Neuronal stem cell (in vitro differentiated cells): ENCODE measurements around the gene VWC2L.

ENCODE experiments used
- DNase-seq: peaks from one replicate; pipeline ENCODE4 v3.0.0-alpha.2; 2013; ENCODE audit warnings: low spot score
- H2AFZ ChIP-seq: one replicate; pipeline ENCODE4 v1.6.1; 2013; ENCODE audit warnings: mild to moderate bottlenecking, low read length, inconsistent platforms
- H2AK5ac ChIP-seq: 2 replicates; pipeline ENCODE4 v1.6.1; 2013; ENCODE audit warnings: low read depth, mild to moderate bottlenecking, inconsistent platforms, low read length, moderate library complexity, mixed read lengths
- H2BK120ac ChIP-seq: 2 replicates; pipeline ENCODE4 v1.6.1; 2013; ENCODE audit warnings: low read depth, mild to moderate bottlenecking, inconsistent platforms, low read length, moderate library complexity, mixed read lengths
- H2BK12ac ChIP-seq: one replicate; pipeline ENCODE4 v1.6.1; 2013; ENCODE audit warnings: low read length, inconsistent platforms
- H2BK15ac ChIP-seq: 2 replicates; pipeline ENCODE4 v1.6.1; 2013; ENCODE audit warnings: mild to moderate bottlenecking, low read length, inconsistent platforms, mixed read lengths
- H2BK5ac ChIP-seq: one replicate; pipeline ENCODE4 v1.6.1; 2013; ENCODE audit warnings: inconsistent platforms, mild to moderate bottlenecking, low read length, moderate library complexity
- H3K14ac ChIP-seq: one replicate; pipeline ENCODE4 v1.6.1; 2013; ENCODE audit warnings: low read length, inconsistent platforms
- H3K18ac ChIP-seq: 2 replicates; pipeline ENCODE4 v1.6.1; 2013; ENCODE audit warnings: low read length, inconsistent platforms
- H3K23ac ChIP-seq: 2 replicates; pipeline ENCODE4 v1.6.1; 2013; ENCODE audit warnings: low read depth, mild to moderate bottlenecking, mixed read lengths, low read length, inconsistent platforms; ENCODE audit not compliant: poor library complexity
- H3K27ac ChIP-seq: replicated peaks from 3 replicates; pipeline ENCODE4 v1.5.1; 2013; ENCODE audit warnings: low read length, inconsistent platforms
- H3K27me3 ChIP-seq, 3 experiments: 2 replicates each; pipeline ENCODE4 v1.6.1; 2013; ENCODE audit warnings: low read length in 3 of 3, mild to moderate bottlenecking in 2 of 3, inconsistent platforms in 1 of 3, low read depth in 1 of 3, mixed read lengths in 1 of 3, moderate library complexity in 1 of 3; ENCODE audit not compliant: control insufficient read depth in 3 of 3, insufficient read depth in 3 of 3
- H3K36me3 ChIP-seq, 2 donors: replicated peaks in 1 of 2; 2 replicates each; pipeline ENCODE4 v1.6.1; 2013; ENCODE audit warnings: low read length in 2 of 2; ENCODE audit not compliant: control insufficient read depth in 2 of 2, insufficient read depth in 2 of 2
- H3K4ac ChIP-seq: 2 replicates; pipeline ENCODE4 v1.6.1; 2013; ENCODE audit warnings: inconsistent platforms, mild to moderate bottlenecking, low read length, moderate library complexity
- H3K4me1 ChIP-seq, 2 donors: 1 replicate in 1 of 2; 2 replicates in 1 of 2; pipeline ENCODE4 v1.6.1; 2013; ENCODE audit warnings: low read length in 2 of 2, low read depth in 1 of 2; ENCODE audit not compliant: control insufficient read depth in 2 of 2, insufficient read depth in 1 of 2
- H3K4me2 ChIP-seq: one replicate; pipeline ENCODE4 v1.6.1; 2013; ENCODE audit warnings: mild to moderate bottlenecking, low read length, inconsistent platforms; ENCODE audit not compliant: insufficient read depth, poor library complexity, severe bottlenecking
- H3K4me3 ChIP-seq, 2 donors: 2 replicates each; pipeline ENCODE4 v1.5.1; 2013; ENCODE audit warnings: low read length in 2 of 2, mild to moderate bottlenecking in 2 of 2, inconsistent platforms in 1 of 2, moderate library complexity in 1 of 2
- H3K79me1 ChIP-seq: one replicate; pipeline ENCODE4 v1.6.1; 2013; ENCODE audit warnings: low read depth, mild to moderate bottlenecking, inconsistent platforms, low read length, moderate library complexity
- H3K9ac ChIP-seq: one replicate; pipeline ENCODE4 v1.6.1; 2013; ENCODE audit warnings: mild to moderate bottlenecking, low read depth, low read length, inconsistent platforms; ENCODE audit not compliant: poor library complexity
- H3K9me3 ChIP-seq, 2 donors: replicated peaks in 1 of 2; 2 replicates each; pipeline versions ENCODE3 to v1.6.1; 2013; ENCODE audit warnings: low read length in 2 of 2, mild to moderate bottlenecking in 2 of 2, inconsistent platforms in 1 of 2, low read depth in 1 of 2, mixed read lengths in 1 of 2, moderate library complexity in 1 of 2; ENCODE audit not compliant: control insufficient read depth in 2 of 2, insufficient read depth in 1 of 2
- H4K8ac ChIP-seq: one replicate; pipeline ENCODE4 v1.6.1; 2013; ENCODE audit warnings: low read depth, mild to moderate bottlenecking, inconsistent platforms, low read length, moderate library complexity
- H4K91ac ChIP-seq: one replicate; pipeline ENCODE4 v1.6.1; 2013; ENCODE audit warnings: low read length, low read depth, mild to moderate bottlenecking, inconsistent platforms; ENCODE audit not compliant: poor library complexity
- WGBS, 2 donors: extraction: QIAGEN DNeasy Blood & Tissue Kit; methylation state at CpG; one replicate each; pipeline ENCODE4 v1.1.7; 2013; ENCODE audit warnings: missing lambda C conversion rate in 2 of 2, mixed read lengths in 1 of 2; ENCODE audit not compliant: insufficient read length in 2 of 2, insufficient replicate concordance in 1 of 2; ENCODE audit errors: extremely low coverage in 2 of 2; 5-methylcytosine and 5-hydroxymethylcytosine counted together

The VWC2L gene

DNA sequence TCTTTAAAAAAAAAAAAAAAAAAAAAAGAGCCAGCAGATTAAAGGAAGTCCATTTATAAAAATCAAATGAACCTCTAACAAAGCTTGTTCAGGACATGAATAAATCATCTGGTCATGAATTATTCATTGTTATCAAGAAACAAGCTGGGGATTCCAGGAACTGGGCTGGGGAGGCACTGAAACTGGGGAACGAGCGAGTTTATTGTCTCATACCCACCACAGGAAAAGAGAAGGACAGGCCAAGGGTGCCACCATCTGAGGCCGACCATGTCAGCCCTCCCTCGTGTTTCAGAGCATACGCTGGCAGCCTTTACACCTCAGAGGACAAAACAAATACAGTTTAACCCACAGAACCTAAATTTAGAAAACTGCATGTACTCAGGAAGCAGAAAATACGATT, 164.2 kb downstream of the VWC2L start:
- no peaks in the 10 kb centered on the region for H3K79me1 ChIP-seq

DNA sequence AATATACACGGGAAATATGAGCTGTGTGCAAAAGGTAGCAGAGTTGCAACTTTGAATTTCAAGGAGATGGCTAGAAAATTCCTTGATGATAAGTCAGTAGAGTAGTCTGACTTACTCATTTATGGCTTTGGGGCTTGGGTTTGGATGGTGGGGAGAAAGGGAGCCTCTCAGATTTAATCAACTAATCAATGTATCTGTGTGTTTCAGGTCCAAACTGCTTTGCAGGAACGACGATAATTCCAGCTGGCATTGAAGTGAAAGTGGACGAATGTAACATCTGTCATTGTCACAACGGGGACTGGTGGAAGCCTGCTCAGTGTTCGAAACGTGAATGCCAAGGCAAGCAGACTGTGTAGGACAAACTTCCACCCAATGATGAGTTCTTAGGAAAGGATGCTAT, 164.6 kb downstream of the VWC2L start:
- Histone ChIP-seq H4K91ac (no peak overlapping the region), H3K4me1 (peaks cover 7 to 55% of the 10 kb centered on the region in 2 donors), H3K27ac (no peak overlapping the region), H2BK120ac (no peak overlapping the region), H3K14ac (no peak overlapping the region), H2BK15ac (no peak overlapping the region), H2AFZ (peak overlapping the region; percentile 78), H2BK12ac (no peak overlapping the region), H3K79me1 (no peaks in the 10 kb centered on the region), H2AK5ac (no peak overlapping the region), H3K23ac (no peak overlapping the region), H3K18ac (no peak overlapping the region), H3K4me2 (no peak overlapping the region), H3K9me3 (no peaks in the 10 kb centered on the region), H2BK5ac (no peak overlapping the region), H3K9ac (no peak overlapping the region), H3K36me3 (no peaks in the 10 kb centered on the region), H4K8ac (no peak overlapping the region), H3K4me3 (no peak overlapping the region), H3K4ac (no peak overlapping the region), H3K27me3 (no peaks in the 10 kb centered on the region)
- no CpG with 5 or more reads among the region's 7 CpGs for WGBS, 2 donors
- DNase-seq, result no peak

More for the DNA sequence above, 164.2 kb downstream of the VWC2L start:
- Histone ChIP-seq H2AFZ (peak overlapping the region; percentile 78), H3K9ac (no peak overlapping the region), H2BK12ac (no peak overlapping the region), H2BK15ac (no peak overlapping the region), H3K14ac (no peak overlapping the region), H3K4me2 (no peak overlapping the region), H3K23ac (no peak overlapping the region), H4K8ac (no peak overlapping the region), H3K9me3 (no peaks in the 10 kb centered on the region), H4K91ac (no peak overlapping the region), H2BK5ac (no peak overlapping the region), H3K4ac (no peak overlapping the region), H3K4me3 (no peak overlapping the region), H3K27me3 (no peaks in the 10 kb centered on the region), H2BK120ac (no peak overlapping the region), H3K36me3 (no peaks in the 10 kb centered on the region), H3K27ac (no peak overlapping the region), H3K18ac (no peak overlapping the region), H2AK5ac (no peak overlapping the region), H3K4me1 (peaks cover 6 to 52% of the 10 kb centered on the region in 2 donors)
- WGBS, 2 donors, result no CpG with 5 or more reads among the region's 6 CpGs
- no peak for DNase-seq

DNA sequence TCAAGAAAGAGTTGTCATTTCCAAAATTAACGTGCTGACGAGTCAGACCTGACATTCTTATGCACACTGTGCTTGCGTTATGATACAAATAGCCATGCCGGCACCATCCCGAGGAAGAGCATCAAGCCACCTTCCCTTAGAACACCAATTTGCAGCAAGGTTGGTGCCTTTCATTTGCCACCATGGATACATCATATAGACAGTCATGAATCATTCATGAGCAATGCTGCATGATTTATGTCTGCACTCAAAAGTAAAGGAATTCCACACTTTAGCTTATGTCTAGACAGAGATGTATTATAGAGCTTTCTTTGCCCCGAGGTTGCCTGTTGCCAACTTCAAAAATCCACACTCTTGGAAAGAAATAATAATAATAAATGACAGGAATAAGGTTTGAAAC, 166.9 kb downstream of the VWC2L start:
- H2AFZ ChIP-seq, result no peak overlapping the region
- no peak overlapping the region for H3K27ac ChIP-seq
- H3K4me3 ChIP-seq, result no peak overlapping the region

DNA sequence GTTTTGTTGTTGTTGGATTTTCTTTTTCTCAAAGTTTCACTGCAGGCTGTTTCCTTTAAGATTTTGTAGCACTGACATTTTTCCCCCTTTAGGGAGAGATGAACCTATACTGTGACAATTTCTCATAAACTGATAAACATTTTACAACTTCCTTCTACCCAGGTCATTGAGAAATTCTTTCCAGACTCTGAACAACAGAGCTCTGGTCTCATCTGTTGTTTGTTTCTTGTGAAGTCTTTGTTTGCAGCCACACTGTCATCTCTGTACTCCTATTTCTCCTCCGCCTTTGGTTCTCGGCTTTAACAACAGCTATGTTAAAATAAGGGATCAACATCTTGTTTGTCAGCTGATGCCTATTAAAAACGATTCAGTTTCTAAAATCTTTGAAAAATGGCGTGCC, 167.6 kb downstream of the VWC2L start:
- peak overlapping the region; percentile 79 for H2AFZ ChIP-seq
- no peak overlapping the region for H2BK15ac ChIP-seq
- no peak overlapping the region for H2BK120ac ChIP-seq
- no peak overlapping the region for H3K4me3 ChIP-seq
- H3K36me3 ChIP-seq, result no peaks in the 10 kb centered on the region
- no peak overlapping the region for H3K4me2 ChIP-seq
- H4K91ac ChIP-seq, result no peak overlapping the region
- H4K8ac ChIP-seq, result no peak overlapping the region
- H2BK12ac ChIP-seq, result no peak overlapping the region
- DNase-seq, result no peak
- H2AK5ac ChIP-seq, result no peak overlapping the region
- H3K9ac ChIP-seq, result no peak overlapping the region
- peaks cover 7 to 59% of the 10 kb centered on the region in 2 donors for H3K4me1 ChIP-seq
- no peak overlapping the region for H3K14ac ChIP-seq
- H3K18ac ChIP-seq, result no peak overlapping the region
- no peak overlapping the region for H3K27ac ChIP-seq
- H3K23ac ChIP-seq, result no peak overlapping the region
- no peaks in the 10 kb centered on the region for H3K9me3 ChIP-seq
- no peak overlapping the region for H3K4ac ChIP-seq
- WGBS, 2 donors, result no CpG with 5 or more reads among the region's 4 CpGs
- H3K27me3 ChIP-seq, result no peaks in the 10 kb centered on the region
- H2BK5ac ChIP-seq, result no peak overlapping the region
- no peaks in the 10 kb centered on the region for H3K79me1 ChIP-seq

More for the DNA sequence above, 166.9 kb downstream of the VWC2L start:
- Histone ChIP-seq H4K8ac (no peak overlapping the region), H2AK5ac (no peak overlapping the region), H3K4me1 (peaks cover 7 to 59% of the 10 kb centered on the region in 2 donors), H3K27me3 (no peaks in the 10 kb centered on the region), H3K9ac (no peak overlapping the region), H3K36me3 (no peaks in the 10 kb centered on the region), H3K4ac (no peak overlapping the region), H3K9me3 (no peaks in the 10 kb centered on the region), H2BK12ac (no peak overlapping the region), H3K14ac (no peak overlapping the region), H2BK15ac (no peak overlapping the region), H3K4me2 (no peak overlapping the region), H2BK5ac (no peak overlapping the region), H2BK120ac (no peak overlapping the region), H3K23ac (no peak overlapping the region), H4K91ac (no peak overlapping the region), H3K18ac (no peak overlapping the region), H3K79me1 (no peaks in the 10 kb centered on the region)
- DNase-seq, result no peak
- no CpG with 5 or more reads among the region's 6 CpGs for WGBS, 2 donors
